H1 (cell line): Measurements from ENCODE around the gene SIGLEC7. TPM values are rescaled to one million over a fixed set of nuclear protein-coding genes. Genes with fewer than 3 reads are reported as not detected.

Experiments used
- CTCF ChIA-PET: fragments of 300-600 bp; sonication (Branson Sonifier 250); formaldehyde crosslinking; loops from one replicate; lab custom pipeline; 2021; ENCODE audit not compliant: partially characterized antibody; lab: Charles Lee
- POLR2A ChIA-PET: fragments of 300-600 bp; sonication (Branson Sonifier 250); formaldehyde crosslinking; loops from one replicate; lab custom pipeline; 2021; ENCODE audit warnings: inconsistent platforms; ENCODE audit not compliant: partially characterized antibody; lab: Charles Lee
- DNase-seq, 2 experiments: peaks; one replicate each; pipeline versions ENCODE4 v3.0.0 to v3.0.0-alpha.2; 2010 to 2022; ENCODE audit warnings: low spot score in 2 of 2, low read depth in 1 of 2, mixed read lengths in 1 of 2
- FAIRE-seq: peaks from 2 replicates; lab custom pipeline; 2011; peaks lifted over from hg19 to GRCh38; lab: Jason Lieb, UNC
- H2AFZ ChIP-seq: 2 replicates; pipeline ENCODE4 v1.8.1; 2012; ENCODE audit warnings: low read length, inconsistent platforms
- H2AK5ac ChIP-seq: 2 replicates; pipeline ENCODE4 v1.6.1; 2013; ENCODE audit warnings: low read depth, low read length
- H2BK120ac ChIP-seq: replicated peaks from 2 replicates; pipeline ENCODE3; 2013; ENCODE audit warnings: low read depth, low read length, inconsistent platforms
- H2BK12ac ChIP-seq: 2 replicates; pipeline ENCODE4 v1.6.1; 2013; ENCODE audit warnings: low read depth, low read length
- H2BK15ac ChIP-seq: 2 replicates; pipeline ENCODE4 v1.6.1; 2013; ENCODE audit warnings: low read length
- H2BK20ac ChIP-seq: 2 replicates; pipeline ENCODE4 v1.6.1; 2013; ENCODE audit warnings: low read length
- H2BK5ac ChIP-seq: 2 replicates; pipeline ENCODE4 v1.6.1; 2013; ENCODE audit warnings: low read depth, low read length
- H3K14ac ChIP-seq: 2 replicates; pipeline ENCODE4 v1.6.1; 2013; ENCODE audit warnings: inconsistent platforms; ENCODE audit not compliant: insufficient read length
- H3K18ac ChIP-seq: 2 replicates; pipeline ENCODE4 v1.6.1; 2013; ENCODE audit warnings: low read length; ENCODE audit errors: extremely low read depth
- H3K23ac ChIP-seq: 2 replicates; pipeline ENCODE4 v1.6.1; 2013; ENCODE audit warnings: inconsistent platforms; ENCODE audit not compliant: insufficient read length
- H3K23me2 ChIP-seq: 2 replicates; pipeline ENCODE4 v1.6.1; 2013; ENCODE audit warnings: low read depth, low read length
- H3K27ac ChIP-seq: 2 replicates; pipeline ENCODE4 v1.6.1; 2011; ENCODE audit warnings: low read depth, low read length, inconsistent platforms
- H3K27me3 ChIP-seq, 4 experiments: replicated peaks in 1 of 4; 1 replicate in 1 of 4; 2 replicates in 3 of 4; pipeline versions ENCODE4 v1.6.1 to v1.8.1; 2011 to 2013; ENCODE audit warnings: low read length in 3 of 4, mild to moderate bottlenecking in 3 of 4, inconsistent platforms in 2 of 4, mixed read lengths in 2 of 4, moderate library complexity in 1 of 4; ENCODE audit not compliant: control insufficient read depth in 3 of 4, insufficient read depth in 3 of 4; ENCODE audit errors: extremely low read depth in 1 of 4
- H3K36me3 ChIP-seq, 4 experiments: 2 replicates each; pipeline versions ENCODE4 v1.6.1 to v1.8.1; 2011 to 2013; ENCODE audit warnings: mild to moderate bottlenecking in 4 of 4, low read length in 3 of 4, moderate library complexity in 2 of 4, control low read depth in 1 of 4, inconsistent platforms in 1 of 4; ENCODE audit not compliant: insufficient read depth in 4 of 4, control insufficient read depth in 2 of 4
- H3K4ac ChIP-seq: replicated peaks from 2 replicates; pipeline ENCODE3; 2013; ENCODE audit warnings: low read length, low read depth, mixed read lengths, inconsistent platforms; ENCODE audit not compliant: insufficient read length
- H3K4me1 ChIP-seq, 4 experiments: replicated peaks in 1 of 4; 1 replicate in 1 of 4; 2 replicates in 3 of 4; pipeline versions ENCODE4 v1.6.1 to v1.8.1; 2011 to 2013; ENCODE audit warnings: low read length in 3 of 4, inconsistent platforms in 2 of 4, mixed read lengths in 1 of 4; ENCODE audit not compliant: insufficient read depth in 4 of 4, control insufficient read depth in 3 of 4
- H3K4me2 ChIP-seq, 2 experiments: 2 replicates each; pipeline versions ENCODE4 v1.6.1 to v1.8.1; 2011 to 2013; ENCODE audit warnings: low read depth in 2 of 2, low read length in 2 of 2, control low read depth in 1 of 2, inconsistent platforms in 1 of 2, mild to moderate bottlenecking in 1 of 2; ENCODE audit not compliant: insufficient read depth in 1 of 2
- H3K4me3 ChIP-seq, 4 experiments: fragments of 200-600, 300-600 bp in 1 of 4; sonication (generic), shearing (Covaris generic), sonication (Bioruptor Twin) in 1 of 4; 2 replicates each; pipeline versions ENCODE4 v1.5.1 to v1.8.1; 2011 to 2016; ENCODE audit warnings: low read length in 4 of 4, low read depth in 3 of 4, control low read depth in 2 of 4, inconsistent platforms in 2 of 4, mild to moderate bottlenecking in 2 of 4, mixed read lengths in 1 of 4, moderate library complexity in 1 of 4; ENCODE audit not compliant: insufficient read depth in 2 of 4; ENCODE audit errors: extremely low read depth in 1 of 4
- H3K56ac ChIP-seq: replicated peaks from 2 replicates; pipeline ENCODE3; 2013; ENCODE audit warnings: low read depth, mild to moderate bottlenecking, mixed read lengths, low read length, inconsistent platforms; ENCODE audit not compliant: insufficient read length
- H3K79me1 ChIP-seq: 2 replicates; pipeline ENCODE4 v1.6.1; 2013; ENCODE audit warnings: low read depth, low read length, control low read depth
- H3K79me2 ChIP-seq, 2 experiments: 2 replicates each; pipeline versions ENCODE4 v1.6.1 to v1.8.1; 2012 to 2013; ENCODE audit warnings: low read length in 2 of 2, mild to moderate bottlenecking in 2 of 2, inconsistent platforms in 1 of 2; ENCODE audit not compliant: insufficient read depth in 2 of 2, control insufficient read depth in 1 of 2
- H3K9ac ChIP-seq, 4 experiments: replicated peaks in 1 of 4; 1 replicate in 1 of 4; 2 replicates in 3 of 4; pipeline versions ENCODE4 v1.6.1 to v1.8.1; 2011 to 2013; ENCODE audit warnings: low read depth in 3 of 4, low read length in 3 of 4, control low read depth in 2 of 4, mild to moderate bottlenecking in 2 of 4, moderate library complexity in 2 of 4, inconsistent platforms in 1 of 4; ENCODE audit errors: extremely low read depth in 1 of 4
- H3K9me3 ChIP-seq, 2 experiments: 2 replicates each; pipeline versions ENCODE4 v1.6.1 to v1.8.1; 2012 to 2013; ENCODE audit warnings: mild to moderate bottlenecking in 2 of 2, moderate library complexity in 2 of 2, control low read depth in 1 of 2, inconsistent platforms in 1 of 2, low read depth in 1 of 2, low read length in 1 of 2, mixed read lengths in 1 of 2; ENCODE audit not compliant: insufficient read depth in 2 of 2
- H4K20me1 ChIP-seq, 2 experiments: replicated peaks in 1 of 2; 2 replicates each; pipeline versions ENCODE3 to v1.8.1; 2011 to 2013; ENCODE audit warnings: inconsistent platforms in 2 of 2, low read length in 2 of 2, mild to moderate bottlenecking in 1 of 2; ENCODE audit not compliant: insufficient read depth in 2 of 2, control insufficient read depth in 1 of 2
- H4K5ac ChIP-seq: 2 replicates; pipeline ENCODE4 v1.6.1; 2013; ENCODE audit warnings: low read length, low read depth, mixed read lengths, inconsistent platforms; ENCODE audit not compliant: insufficient read length
- H4K8ac ChIP-seq: 2 replicates; pipeline ENCODE4 v1.8.0; 2013; ENCODE audit warnings: mild to moderate bottlenecking, moderate library complexity, low read length, inconsistent platforms; ENCODE audit not compliant: insufficient read depth; ENCODE audit errors: extremely low read depth
- H4K91ac ChIP-seq: replicated peaks from 2 replicates; pipeline ENCODE3; 2013; ENCODE audit warnings: low read length, mixed read lengths, inconsistent platforms; ENCODE audit not compliant: insufficient read length
- ASH2L ChIP-seq: fragments of 200-600, 300-600 bp; sonication (generic); IDR thresholded peaks from one replicate; pipeline ENCODE4 v1.7.1; 2017; ENCODE audit warnings: low read length
- BACH1 ChIP-seq: IDR thresholded peaks from 2 replicates; pipeline ENCODE4 v1.6.1; 2012; ENCODE audit warnings: low read length, improper control_type of control experiment
- GABPA ChIP-seq: IDR thresholded peaks from 2 replicates; pipeline ENCODE4 v1.6.1; 2011; ENCODE audit warnings: mild to moderate bottlenecking, low read length, moderate library complexity, borderline replicate concordance; ENCODE audit not compliant: insufficient read depth
- HDAC2 ChIP-seq, 2 experiments: fragments of 300-600 bp in 1 of 2; sonication (generic) in 1 of 2; IDR thresholded peaks; 2 replicates each; pipeline ENCODE4 v1.6.1; 2011 to 2012; ENCODE audit warnings: low read depth in 2 of 2, low read length in 2 of 2, mild to moderate bottlenecking in 2 of 2, moderate library complexity in 2 of 2, borderline replicate concordance in 1 of 2, inconsistent platforms in 1 of 2
- JUND ChIP-seq: IDR thresholded peaks from 2 replicates; pipeline ENCODE4 v1.6.1; 2011; ENCODE audit warnings: mild to moderate bottlenecking, improper control_type of control experiment, low read length
- NANOG ChIP-seq: IDR thresholded peaks from 2 replicates; pipeline ENCODE4 v1.6.1; 2011; ENCODE audit warnings: low read length, low read depth, mild to moderate bottlenecking, inconsistent platforms; ENCODE audit not compliant: insufficient read depth, poor library complexity, severe bottlenecking
- PHF8 ChIP-seq: fragments of 200-600 bp; sonication (generic); conservative IDR thresholded peaks from 2 replicates; pipeline ENCODE4 v1.7.1; 2012; ENCODE audit warnings: low read depth, mild to moderate bottlenecking, inconsistent platforms, low read length, moderate library complexity
- RBBP5 ChIP-seq: IDR thresholded peaks from 2 replicates; pipeline ENCODE4 v1.7.1; 2012; ENCODE audit warnings: low read depth, mild to moderate bottlenecking, inconsistent platforms, low read length, moderate library complexity, borderline replicate concordance
- RFX5 ChIP-seq: IDR thresholded peaks from 2 replicates; pipeline ENCODE4 v1.6.1; 2011; ENCODE audit warnings: low read depth, low read length, improper control_type of control experiment, borderline replicate concordance
- WGBS, 2 experiments: shearing (Covaris generic) in 1 of 2; methylation state at CpG; one replicate each; pipeline versions ENCODE4 v1.1.6 to v1.1.7; 2013 to 2015; ENCODE audit warnings: low lambda C conversion rate in 2 of 2, mixed read lengths in 2 of 2, inconsistent platforms in 1 of 2, low coverage in 1 of 2, missing lambda C conversion rate in 1 of 2; ENCODE audit not compliant: insufficient replicate concordance in 2 of 2, insufficient coverage in 1 of 2, insufficient read length in 1 of 2; ENCODE audit errors: extremely low coverage in 1 of 2, missing lambda C conversion rate in 1 of 2; 5-methylcytosine and 5-hydroxymethylcytosine counted together
- polyA plus RNA-seq, 7 experiments: library from polyadenylated mRNA; depleted of rRNA in 3 of 7; stranded (reverse) in 5 of 7; unstranded in 2 of 7; fragments of >200 nt in 5 of 7; fragments of 200-250 nt in 2 of 7; gene quantifications; 1 replicate in 5 of 7; 2 replicates in 1 of 7; 4 replicates in 1 of 7; pipeline versions ENCODE4 v1.2.1 to v1.2.3, GENCODE V29; 2011 to 2013; ENCODE audit warnings: missing spikeins in 2 of 7, mixed read lengths in 2 of 7
- total RNA-seq: library from RNA; stranded (reverse); fragmentation: NEBNext Ultra II Directional; extraction: Animal tissue kit (Norgen Biotek cat#: 25700); gene quantifications from 2 replicates; pipeline ENCODE4 v1.2.1, GENCODE V29; 2021
- TF ChIP-seq, protein P1 (sequence below), 3 experiments: IDR thresholded peaks; 1 replicate in 2 of 3; 2 replicates in 1 of 3; pipeline versions ENCODE4 v1.5.1 to v1.6.1; 2011; ENCODE audit warnings: low read length in 3 of 3, mild to moderate bottlenecking in 3 of 3, inconsistent platforms in 2 of 3, low read depth in 1 of 3, moderate library complexity in 1 of 3; ENCODE audit not compliant: insufficient read depth in 1 of 3; ENCODE audit errors: control extremely low read depth in 1 of 3

SIGLEC7 gene
- total and polyA plus RNA-seq, 2 of the 8 experiments (the other 6 are each of a cell fraction or from before 2014, with no cell fraction given), result not detected

DNA sequence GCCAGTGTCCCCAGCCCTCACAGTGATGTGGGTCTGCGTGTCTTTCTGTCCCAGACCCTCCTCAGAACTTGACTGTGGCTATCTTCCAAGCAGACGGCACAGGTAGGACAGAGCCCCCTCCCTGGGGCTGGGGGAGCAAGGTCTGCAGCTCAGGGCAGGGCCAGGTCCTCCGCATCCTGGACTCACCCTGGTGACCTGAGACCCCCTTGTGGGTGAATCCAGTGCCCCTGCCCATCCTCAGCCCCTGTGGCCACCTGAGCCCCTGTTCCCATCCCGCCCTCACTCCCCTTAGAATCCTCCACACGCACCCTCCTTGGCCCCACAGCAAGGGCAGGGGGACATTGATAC, 43.7 kb downstream of the SIGLEC7 start:
- Histone ChIP-seq H3K14ac (no peak overlapping the region), H3K9me3 (peaks cover 0 to 8% of the 10 kb centered on the region in 2 experiments; a peak in 1 of 4 replicates), H2AK5ac (no peak overlapping the region), H2AFZ (no peak overlapping the region), H3K23me2 (no peaks in the 10 kb centered on the region), H3K9ac (no peak overlapping the region), H3K4ac (no peak overlapping the region), H2BK5ac (no peak overlapping the region), H3K56ac (no peak overlapping the region), H3K23ac (no peak overlapping the region), H3K27ac (no peak overlapping the region), H4K5ac (no peak overlapping the region), H3K79me2 (no peaks in the 10 kb centered on the region), H2BK120ac (no peak overlapping the region), H2BK20ac (no peak overlapping the region), H3K27me3 (peaks cover 0 to 13% (median 5%) of the 10 kb centered on the region in 4 experiments; a peak in 5 of 7 replicates), H3K4me3 (no peak overlapping the region), H3K18ac (no peak overlapping the region), H3K79me1 (no peaks in the 10 kb centered on the region), H2BK12ac (no peak overlapping the region), H4K8ac (no peak overlapping the region), H3K4me1 (peaks cover 0 to 3% (median 0%) of the 10 kb centered on the region in 4 experiments; a peak in 3 of 7 replicates), H4K91ac (no peak overlapping the region), H3K36me3 (peaks cover 0 to under 1% (median 0%) of the 10 kb centered on the region in 4 experiments; a peak in 1 of 8 replicates), H2BK15ac (no peak overlapping the region), H4K20me1 (no peaks in the 10 kb centered on the region), H3K4me2 (no peak overlapping the region)
- WGBS, 2 experiments, result 90% methylated on average over 3 of the region's 5 CpGs; no CpG with 5 or more reads in 1 of the 2 experiments
- FAIRE-seq (no peak), DNase-seq (no peak)
- ChIA-PET CTCF (interaction anchor here (1.1 to 2.8 kb wide), 4 partner anchors 26 to 74 kb away, joined by 3 to 14 read pairs (median 4); no protein-coding TSS in a partner anchor), POLR2A (interaction anchor here (1.8 kb wide), 1 partner anchor 208 kb away, joined by 5 read pairs; no protein-coding TSS in a partner anchor)
- TF ChIP-seq RFX5 (no peak), HDAC2 (IDR thresholded peaks at IDR 0.05; ENCODE audit: borderline replicate concordance in 1 of 2, low read depth in 2 of 2, low read length in 2 of 2) (no peak), BACH1 (no peak), NANOG (no peak), RBBP5 (no peak), GABPA (no peak), JUND (no peak), ASH2L (no peak), PHF8 (no peak)
- TF ChIP-seq, protein P1, sequence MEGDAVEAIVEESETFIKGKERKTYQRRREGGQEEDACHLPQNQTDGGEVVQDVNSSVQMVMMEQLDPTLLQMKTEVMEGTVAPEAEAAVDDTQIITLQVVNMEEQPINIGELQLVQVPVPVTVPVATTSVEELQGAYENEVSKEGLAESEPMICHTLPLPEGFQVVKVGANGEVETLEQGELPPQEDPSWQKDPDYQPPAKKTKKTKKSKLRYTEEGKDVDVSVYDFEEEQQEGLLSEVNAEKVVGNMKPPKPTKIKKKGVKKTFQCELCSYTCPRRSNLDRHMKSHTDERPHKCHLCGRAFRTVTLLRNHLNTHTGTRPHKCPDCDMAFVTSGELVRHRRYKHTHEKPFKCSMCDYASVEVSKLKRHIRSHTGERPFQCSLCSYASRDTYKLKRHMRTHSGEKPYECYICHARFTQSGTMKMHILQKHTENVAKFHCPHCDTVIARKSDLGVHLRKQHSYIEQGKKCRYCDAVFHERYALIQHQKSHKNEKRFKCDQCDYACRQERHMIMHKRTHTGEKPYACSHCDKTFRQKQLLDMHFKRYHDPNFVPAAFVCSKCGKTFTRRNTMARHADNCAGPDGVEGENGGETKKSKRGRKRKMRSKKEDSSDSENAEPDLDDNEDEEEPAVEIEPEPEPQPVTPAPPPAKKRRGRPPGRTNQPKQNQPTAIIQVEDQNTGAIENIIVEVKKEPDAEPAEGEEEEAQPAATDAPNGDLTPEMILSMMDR (IDR thresholded peaks at IDR 0.05; ENCODE audit: control extremely low read depth in 1 of 3, insufficient read depth in 1 of 3, low read depth in 1 of 3, low read length in 3 of 3), result no peak
